SJSA1 (cell line): ENCODE results near the gene CTNNA3. TPM values are rescaled to one million over a fixed set of nuclear protein-coding genes. Genes with fewer than 3 reads are reported as not detected.

Source experiments
- DNase-seq, 2 experiments: peaks; one replicate each; pipeline ENCODE4 v3.0.0-alpha.2; 2015 to 2020; ENCODE audit warnings: low spot score in 2 of 2, low read depth in 1 of 2
- H3K27ac ChIP-seq: fragments of 250-450 bp; sonication (Bioruptor Pico); 2 replicates; pipeline ENCODE4 v1.5.1; 2020; ENCODE audit warnings: mild to moderate bottlenecking, moderate library complexity
- H3K27me3 ChIP-seq: fragments of 250-450 bp; sonication (Bioruptor Pico); replicated peaks from 2 replicates; pipeline ENCODE4 v1.5.1; 2020; ENCODE audit warnings: mild to moderate bottlenecking, moderate library complexity
- H3K36me3 ChIP-seq: fragments of 250-450 bp; sonication (Bioruptor Pico); 2 replicates; pipeline ENCODE4 v1.5.1; 2020; ENCODE audit warnings: mild to moderate bottlenecking
- H3K4me1 ChIP-seq: fragments of 250-450 bp; sonication (Bioruptor Pico); replicated peaks from 2 replicates; pipeline ENCODE4 v1.6.1; 2021; ENCODE audit warnings: mild to moderate bottlenecking
- H3K4me3 ChIP-seq: fragments of 250-450 bp; sonication (Bioruptor Pico); 2 replicates; pipeline ENCODE4 v1.5.1; 2020; ENCODE audit warnings: mild to moderate bottlenecking
- H3K9me3 ChIP-seq: fragments of 250-450 bp; sonication (Bioruptor Pico); replicated peaks from 2 replicates; pipeline ENCODE4 v1.5.1; 2020; ENCODE audit warnings: mild to moderate bottlenecking
- total RNA-seq: library from RNA; depleted of rRNA; stranded (reverse); fragments of >200 nt; shearing (Covaris generic); gene quantifications from 2 replicates; pipeline ENCODE4 v1.2.3, GENCODE V29; 2014

CTNNA3 gene
- total RNA-seq, 1 experiment from 2014 or later, result 0.18 TPM

- Histone ChIP-seq H3K27ac (no peak overlapping the region), H3K36me3 (no peaks in the 10 kb centered on the region), H3K9me3 (no peaks in the 10 kb centered on the region), H3K27me3 (no peaks in the 10 kb centered on the region), H3K4me3 (no peak overlapping the region), H3K4me1 (no peaks in the 10 kb centered on the region)
- DNase-seq, result no peak
Measured at GRCh38 chr10:66284621-66285020, 1411.4 kb downstream of the CTNNA3 start.

- Histone ChIP-seq H3K36me3 (no peaks in the 10 kb centered on the region), H3K4me3 (no peak overlapping the region), H3K9me3 (no peaks in the 10 kb centered on the region), H3K27me3 (no peaks in the 10 kb centered on the region), H3K27ac (no peak overlapping the region), H3K4me1 (no peaks in the 10 kb centered on the region)
- no peak for DNase-seq
Measured at GRCh38 chr10:66283874-66284464, 1412.0 kb downstream of the CTNNA3 start.

GRCh38 chr10:66283064-66283463, 1412.9 kb downstream of the CTNNA3 start:
- no peaks in the 10 kb centered on the region for H3K9me3 ChIP-seq
- no peaks in the 10 kb centered on the region for H3K4me1 ChIP-seq
- no peak overlapping the region for H3K27ac ChIP-seq
- no peaks in the 10 kb centered on the region for H3K36me3 ChIP-seq
- H3K4me3 ChIP-seq, result no peak overlapping the region
- DNase-seq, result no peak
- no peaks in the 10 kb centered on the region for H3K27me3 ChIP-seq

GRCh38 chr10:66281327-66281726, 1414.7 kb downstream of the CTNNA3 start:
- H3K4me3 ChIP-seq, result no peak overlapping the region
- H3K27me3 ChIP-seq, result no peaks in the 10 kb centered on the region
- no peaks in the 10 kb centered on the region for H3K4me1 ChIP-seq
- H3K36me3 ChIP-seq, result no peaks in the 10 kb centered on the region
- no peak for DNase-seq
- H3K9me3 ChIP-seq, result no peaks in the 10 kb centered on the region
- no peak overlapping the region for H3K27ac ChIP-seq

- no peak overlapping the region for H3K27ac ChIP-seq
- H3K36me3 ChIP-seq, result no peaks in the 10 kb centered on the region
- no peaks in the 10 kb centered on the region for H3K27me3 ChIP-seq
- no peak for DNase-seq
- H3K4me3 ChIP-seq, result no peak overlapping the region
- H3K4me1 ChIP-seq, result no peaks in the 10 kb centered on the region
- no peaks in the 10 kb centered on the region for H3K9me3 ChIP-seq
Measured at GRCh38 chr10:66277481-66277880, 1418.5 kb downstream of the CTNNA3 start.

GRCh38 chr10:66273966-66274519, 1422.0 kb downstream of the CTNNA3 start:
- Histone ChIP-seq H3K4me1 (no peaks in the 10 kb centered on the region), H3K9me3 (no peaks in the 10 kb centered on the region), H3K36me3 (no peaks in the 10 kb centered on the region), H3K27ac (no peak overlapping the region), H3K4me3 (no peak overlapping the region), H3K27me3 (no peaks in the 10 kb centered on the region)
- no peak for DNase-seq

GRCh38 chr10:66265398-66265797, 1430.6 kb downstream of the CTNNA3 start:
- no peak overlapping the region for H3K4me3 ChIP-seq
- no peak overlapping the region for H3K27ac ChIP-seq
- no peaks in the 10 kb centered on the region for H3K36me3 ChIP-seq
- H3K9me3 ChIP-seq, result no peaks in the 10 kb centered on the region
- H3K27me3 ChIP-seq, result no peaks in the 10 kb centered on the region
- no peaks in the 10 kb centered on the region for H3K4me1 ChIP-seq
- DNase-seq, result no peak

- H3K4me3 ChIP-seq, result no peak overlapping the region
- H3K4me1 ChIP-seq, result no peaks in the 10 kb centered on the region
- H3K36me3 ChIP-seq, result no peaks in the 10 kb centered on the region
- DNase-seq, result no peak
- H3K9me3 ChIP-seq, result no peaks in the 10 kb centered on the region; the same call in 1 of the 2 replicates
- no peaks in the 10 kb centered on the region for H3K27me3 ChIP-seq
- H3K27ac ChIP-seq, result no peak overlapping the region
Measured at GRCh38 chr10:66259836-66260235, 1436.2 kb downstream of the CTNNA3 start.

GRCh38 chr10:66258693-66259092, 1437.3 kb downstream of the CTNNA3 start:
- H3K4me3 ChIP-seq, result no peak overlapping the region
- no peaks in the 10 kb centered on the region for H3K27me3 ChIP-seq
- H3K27ac ChIP-seq, result no peak overlapping the region
- no peaks in the 10 kb centered on the region; the same call in 1 of the 2 replicates for H3K9me3 ChIP-seq
- H3K36me3 ChIP-seq, result no peaks in the 10 kb centered on the region
- no peak for DNase-seq
- H3K4me1 ChIP-seq, result no peaks in the 10 kb centered on the region

- no peaks in the 10 kb centered on the region; the same call in 1 of the 2 replicates for H3K9me3 ChIP-seq
- H3K4me3 ChIP-seq, result no peak overlapping the region
- H3K27ac ChIP-seq, result no peak overlapping the region
- no peaks in the 10 kb centered on the region for H3K36me3 ChIP-seq
- H3K27me3 ChIP-seq, result no peaks in the 10 kb centered on the region
- no peak for DNase-seq
- no peaks in the 10 kb centered on the region for H3K4me1 ChIP-seq
Measured at GRCh38 chr10:66257801-66258200, 1438.2 kb downstream of the CTNNA3 start.

- no peak overlapping the region for H3K4me3 ChIP-seq
- no peak overlapping the region for H3K27ac ChIP-seq
- H3K36me3 ChIP-seq, result no peaks in the 10 kb centered on the region
- H3K4me1 ChIP-seq, result no peaks in the 10 kb centered on the region
- DNase-seq, result no peak
- H3K27me3 ChIP-seq, result no peaks in the 10 kb centered on the region
- H3K9me3 ChIP-seq, result no peaks in the 10 kb centered on the region; the same call in 1 of the 2 replicates
Measured at GRCh38 chr10:66252986-66253385, 1443.0 kb downstream of the CTNNA3 start.

- Histone ChIP-seq H3K36me3 (no peaks in the 10 kb centered on the region), H3K4me3 (no peak overlapping the region), H3K9me3 (no peaks in the 10 kb centered on the region), H3K27me3 (no peaks in the 10 kb centered on the region), H3K4me1 (no peaks in the 10 kb centered on the region), H3K27ac (no peak overlapping the region)
- no peak for DNase-seq
Measured at GRCh38 chr10:66246177-66246576, 1449.8 kb downstream of the CTNNA3 start.

GRCh38 chr10:66244953-66245352, 1451.0 kb downstream of the CTNNA3 start:
- Histone ChIP-seq H3K4me3 (no peak overlapping the region), H3K27me3 (no peaks in the 10 kb centered on the region), H3K27ac (no peak overlapping the region), H3K9me3 (no peaks in the 10 kb centered on the region), H3K36me3 (no peaks in the 10 kb centered on the region), H3K4me1 (no peaks in the 10 kb centered on the region)
- DNase-seq, result no peak

GRCh38 chr10:66242885-66243284, 1453.1 kb downstream of the CTNNA3 start:
- H3K27ac ChIP-seq, result no peak overlapping the region
- H3K36me3 ChIP-seq, result no peaks in the 10 kb centered on the region
- no peaks in the 10 kb centered on the region for H3K4me1 ChIP-seq
- no peaks in the 10 kb centered on the region for H3K27me3 ChIP-seq
- no peak overlapping the region for H3K4me3 ChIP-seq
- no peaks in the 10 kb centered on the region for H3K9me3 ChIP-seq
- DNase-seq, result no peak

GRCh38 chr10:66239062-66239461, 1456.9 kb downstream of the CTNNA3 start:
- Histone ChIP-seq H3K27ac (no peak overlapping the region), H3K9me3 (no peaks in the 10 kb centered on the region), H3K36me3 (no peaks in the 10 kb centered on the region), H3K4me1 (no peaks in the 10 kb centered on the region), H3K4me3 (no peak overlapping the region), H3K27me3 (no peaks in the 10 kb centered on the region)
- DNase-seq, result no peak
